ENCODE data around the gene MYO3B. TPM values are rescaled to one million over a fixed set of nuclear protein-coding genes. Genes with fewer than 3 reads are reported as not detected.

The MYO3B gene
- total RNA-seq, 2 donors from 2014 or later: 5.2 to 10.9 TPM

GRCh38 chr2:170576296-170576695 is 398.3 kb downstream of the MYO3B start:
- H3K9me3 Mint-ChIP-seq: no peaks in the 10 kb centered on the region
- Histone ChIP-seq H3K9me3 (ENCODE audit: control insufficient read depth, low read length) (no peaks in the 10 kb centered on the region), H3K4me3 (ENCODE audit: low read length) (no peak overlapping the region), H3K27me3 (ENCODE audit: control insufficient read depth, insufficient read depth, low read length, poor library complexity, severe bottlenecking) (no peaks in the 10 kb centered on the region), H3K9ac (ENCODE audit: extremely low read depth, low read length, poor library complexity, severe bottlenecking) (no peak overlapping the region), H3K36me3 (ENCODE audit: control insufficient read depth, insufficient read depth, low read length) (no peaks in the 10 kb centered on the region), H3K27ac (ENCODE audit: low read depth, low read length) (no peak overlapping the region), H3K4me1 (ENCODE audit: control insufficient read depth, insufficient read depth, low read length) (no peaks in the 10 kb centered on the region)
- WGBS, 2 experiments (ENCODE audit: insufficient coverage in 1 of 2, insufficient read length in 1 of 2): 89 to 96% methylated on average over 7 of the region's 7 CpGs
- H3K4me1 Mint-ChIP-seq: peaks cover 6% of the 10 kb centered on the region
- no peak overlapping the region for H3K27ac Mint-ChIP-seq
- no peaks in the 10 kb centered on the region for H3K27me3 Mint-ChIP-seq (ENCODE audit: insufficient read depth)
- H3K36me3 Mint-ChIP-seq (ENCODE audit: low read depth): no peaks in the 10 kb centered on the region
- H3K4me3 Mint-ChIP-seq: no peak overlapping the region
- DNase-seq: no peak
- TF ChIP-seq CTCF (conservative IDR thresholded peaks at IDR 0.05): no peak

- DNase-seq: no peak
- WGBS, 2 experiments (ENCODE audit: insufficient coverage in 1 of 2, insufficient read length in 1 of 2): 91 to 92% methylated on average over 2 to 3 of the region's 3 CpGs
- no peak overlapping the region for H3K27ac Mint-ChIP-seq
Measured at GRCh38 chr2:170577356-170577755, 399.4 kb downstream of the MYO3B start.

GRCh38 chr2:170578606-170579005 is 400.7 kb downstream of the MYO3B start:
- peaks cover 26% of the 10 kb centered on the region for H3K4me1 Mint-ChIP-seq
- WGBS, 2 experiments (ENCODE audit: insufficient coverage in 1 of 2, insufficient read length in 1 of 2): 98% methylated on average over 10 of the region's 10 CpGs

More at GRCh38 chr2:170577356-170577755, 399.4 kb downstream of the MYO3B start:
- Histone ChIP-seq H3K4me1 (ENCODE audit: control insufficient read depth, insufficient read depth, low read length) (peaks cover 3% of the 10 kb centered on the region), H3K4me3 (ENCODE audit: low read length) (no peak overlapping the region), H3K27me3 (ENCODE audit: control insufficient read depth, insufficient read depth, low read length, poor library complexity, severe bottlenecking) (no peaks in the 10 kb centered on the region), H3K36me3 (ENCODE audit: control insufficient read depth, insufficient read depth, low read length) (no peaks in the 10 kb centered on the region), H3K9ac (ENCODE audit: extremely low read depth, low read length, poor library complexity, severe bottlenecking) (no peak overlapping the region), H3K27ac (ENCODE audit: low read depth, low read length) (no peak overlapping the region), H3K9me3 (ENCODE audit: control insufficient read depth, low read length) (no peaks in the 10 kb centered on the region)
- H3K9me3 Mint-ChIP-seq: no peaks in the 10 kb centered on the region
- H3K27me3 Mint-ChIP-seq (ENCODE audit: insufficient read depth): no peaks in the 10 kb centered on the region
- H3K4me1 Mint-ChIP-seq: peaks cover 13% of the 10 kb centered on the region
- no peak for TF ChIP-seq CTCF (conservative IDR thresholded peaks at IDR 0.05)
- no peaks in the 10 kb centered on the region for H3K36me3 Mint-ChIP-seq (ENCODE audit: low read depth)
- H3K4me3 Mint-ChIP-seq: no peak overlapping the region

More at GRCh38 chr2:170578606-170579005, 400.7 kb downstream of the MYO3B start:
- no peak for TF ChIP-seq CTCF (conservative IDR thresholded peaks at IDR 0.05)
- Mint-ChIP-seq H3K27ac (no peak overlapping the region), H3K27me3 (ENCODE audit: insufficient read depth) (no peaks in the 10 kb centered on the region), H3K36me3 (ENCODE audit: low read depth) (no peaks in the 10 kb centered on the region), H3K4me3 (no peak overlapping the region), H3K9me3 (no peaks in the 10 kb centered on the region)
- Histone ChIP-seq H3K9me3 (ENCODE audit: control insufficient read depth, low read length) (no peaks in the 10 kb centered on the region), H3K36me3 (ENCODE audit: control insufficient read depth, insufficient read depth, low read length) (no peaks in the 10 kb centered on the region), H3K9ac (ENCODE audit: extremely low read depth, low read length, poor library complexity, severe bottlenecking) (no peak overlapping the region), H3K4me1 (ENCODE audit: control insufficient read depth, insufficient read depth, low read length) (peaks cover 9% of the 10 kb centered on the region), H3K27me3 (ENCODE audit: control insufficient read depth, insufficient read depth, low read length, poor library complexity, severe bottlenecking) (no peaks in the 10 kb centered on the region), H3K27ac (ENCODE audit: low read depth, low read length) (no peak overlapping the region), H3K4me3 (ENCODE audit: low read length) (no peak overlapping the region)
- DNase-seq: no peak
